ENCODE data around the gene MAMDC2. TPM values are rescaled to one million over a fixed set of nuclear protein-coding genes. Genes with fewer than 3 reads are reported as not detected.

Gene MAMDC2
- total and polyA plus RNA-seq, 2 of the 4 experiments (the other 2 are of a cell fraction): 5.0 to 5.2 TPM

DNA sequence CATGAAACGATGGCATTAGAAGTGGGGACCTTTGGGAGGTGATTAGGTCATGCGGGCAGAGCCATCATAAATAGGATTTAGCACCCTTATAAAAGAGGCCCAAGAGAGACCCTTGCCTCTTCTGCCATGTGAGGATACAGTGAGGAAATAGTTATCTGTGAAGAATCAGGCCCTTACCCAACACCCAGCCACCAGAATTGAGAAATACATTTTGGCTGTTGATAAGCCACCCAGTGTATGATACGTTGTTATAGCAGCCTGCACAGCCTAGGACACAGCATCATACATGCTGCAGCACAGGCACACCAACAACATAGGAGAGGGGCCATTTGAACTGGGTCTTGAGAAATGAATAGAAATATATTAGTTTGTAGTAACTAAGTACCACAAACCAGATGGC, 8.0 kb upstream of the MAMDC2 start:
- Histone ChIP-seq H3K9me3 (ENCODE audit: control insufficient read depth, insufficient read depth, low read length) (peaks cover 2% of the 10 kb centered on the region; the same call in 1 of the 2 replicates), H3K27me3 (ENCODE audit: control insufficient read depth, insufficient read depth, low read length) (no peaks in the 10 kb centered on the region), H3K36me3 (ENCODE audit: control insufficient read depth, insufficient read depth, low read length) (no peaks in the 10 kb centered on the region), H2AK9ac (replicated peaks; ENCODE audit: low read depth, low read length, poor library complexity) (peak overlapping the region; percentile 11), H4K5ac (ENCODE audit: low read depth, low read length) (no peak overlapping the region), H3K79me1 (ENCODE audit: low read depth in 1 of 2, low read length in 2 of 2) (no peaks in the 10 kb centered on the region), H3K23ac (ENCODE audit: low read depth, low read length) (no peak overlapping the region), H3K4me3 (ENCODE audit: insufficient read depth, low read depth, low read length) (no peak overlapping the region), H2AK5ac (ENCODE audit: low read depth, low read length) (no peak overlapping the region), H3K9me1 (ENCODE audit: insufficient read depth, low read length) (no peaks in the 10 kb centered on the region), H2AFZ (replicated peaks; ENCODE audit: low read length, poor library complexity) (no peak overlapping the region), H3K18ac (ENCODE audit: low read depth, low read length) (no peak overlapping the region), H2BK5ac (ENCODE audit: low read depth, low read length, poor library complexity, severe bottlenecking) (no peak overlapping the region), H3K4ac (ENCODE audit: low read depth, low read length) (no peak overlapping the region), H2BK120ac (ENCODE audit: low read depth, low read length) (no peak overlapping the region), H3K14ac (replicated peaks; ENCODE audit: low read depth, low read length) (no peak overlapping the region), H3K56ac (ENCODE audit: extremely low read depth, insufficient read depth, low read length) (no peak overlapping the region), H3K27ac (ENCODE audit: insufficient read depth, low read length) (no peak overlapping the region), H2BK15ac (ENCODE audit: low read depth, low read length) (no peak overlapping the region), H2BK20ac (ENCODE audit: low read depth, low read length) (no peak overlapping the region), H4K8ac (ENCODE audit: low read depth in 2 of 2, low read length in 2 of 2) (no peak overlapping the region), H4K91ac (ENCODE audit: insufficient read depth, low read depth, low read length) (no peak overlapping the region), H4K20me1 (ENCODE audit: insufficient read depth, low read length) (no peaks in the 10 kb centered on the region), H3K4me1 (ENCODE audit: control insufficient read depth, insufficient read depth, low read length) (no peaks in the 10 kb centered on the region), H3K9ac (ENCODE audit: low read depth, low read length) (no peak overlapping the region), H3K4me2 (ENCODE audit: low read depth, low read length) (no peak overlapping the region)
- intact Hi-C loops (cut with micrococcal nuclease) (no loop called here), in situ Hi-C loops (cut with MboI; ENCODE audit: low sequenced_read_pairs) (no loop called here), dilution Hi-C loops (cut with HindIII; ENCODE audit: low sequenced_read_pairs, unreplicated experiment) (no loop called here)
- BruUV-seq (replicated peaks): no TSS peak
- ATAC-seq (ENCODE audit: low read depth) (no peak), DNase-seq (no peak)
- CTCF ChIA-PET: interaction anchor here (2.3 kb wide), 1 partner anchor 8 kb away, joined by 6 read pairs; the partner anchor contains the start of gene MAMDC2
- no peak for TF ChIP-seq BHLHE40 (IDR thresholded peaks at IDR 0.05; ENCODE audit: low read depth, low read length)
- TF ChIP-seq, protein P1, sequence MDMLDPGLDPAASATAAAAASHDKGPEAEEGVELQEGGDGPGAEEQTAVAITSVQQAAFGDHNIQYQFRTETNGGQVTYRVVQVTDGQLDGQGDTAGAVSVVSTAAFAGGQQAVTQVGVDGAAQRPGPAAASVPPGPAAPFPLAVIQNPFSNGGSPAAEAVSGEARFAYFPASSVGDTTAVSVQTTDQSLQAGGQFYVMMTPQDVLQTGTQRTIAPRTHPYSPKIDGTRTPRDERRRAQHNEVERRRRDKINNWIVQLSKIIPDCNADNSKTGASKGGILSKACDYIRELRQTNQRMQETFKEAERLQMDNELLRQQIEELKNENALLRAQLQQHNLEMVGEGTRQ (IDR thresholded peaks at IDR 0.05; ENCODE audit: low read depth, low read length): no peak
- no CpG with 5 or more reads among the region's 3 CpGs for WGBS, 2 experiments (ENCODE audit: extremely low coverage in 2 of 2, insufficient read length in 1 of 2)
- POLR2A ChIA-PET (ENCODE audit: unreplicated experiment): no interaction called here

Measured in IMR-90 (cell line).